Hepatocyte (in vitro differentiated cells): ENCODE measurements around the gene ZNF230.

Source experiments
- CTCF ChIP-seq: fragments of 200-600 bp; sonication (generic); IDR thresholded peaks from 2 replicates; pipeline ENCODE4 v1.5.1; 2016; ENCODE audit warnings: antibody characterized with exemption, mild to moderate bottlenecking; ENCODE audit not compliant: poor library complexity
- EZH2 ChIP-seq: fragments of 200-600 bp; sonication (generic); IDR thresholded peaks from 2 replicates; pipeline ENCODE4 v1.6.1; 2016; ENCODE audit warnings: antibody characterized with exemption, mild to moderate bottlenecking, borderline replicate concordance

- TF ChIP-seq EZH2 (no peak), CTCF (no peak)
Observed at GRCh38 chr19:44051650-44052402, 49.1 kb downstream of the ZNF230 start, which contains the start of gene ZNF223.
